HCT116 (cell line): ENCODE data around the gene THUMPD3. TPM values are rescaled to one million over a fixed set of nuclear protein-coding genes. Genes with fewer than 3 reads are reported as not detected.

ENCODE experiments used
- ATAC-seq: fragments of 200-7000 bp; cut with Tn5 transposase; 2 replicates; pipeline ENCODE4 v1.9.1; 2020; ENCODE audit warnings: mild to moderate bottlenecking, moderate library complexity
- BruUV-seq: library from RNA; stranded (reverse); fragments of 400-500 nt; replicated peaks from 2 replicates; lab custom pipeline; 2021; lab: Mats Ljungman, UMichigan
- CTCF ChIA-PET: fragments of 300-600 bp; sonication (Branson Sonifier 250); formaldehyde crosslinking; loops from one replicate; lab custom pipeline; 2021; ENCODE audit warnings: antibody characterized with exemption; lab: Charles Lee
- POLR2A ChIA-PET: fragments of 300-600, 350-600 bp; sonication (Branson Sonifier 250); formaldehyde crosslinking; loops from one replicate; lab custom pipeline; 2021; ENCODE audit warnings: antibody characterized with exemption; lab: Charles Lee
- RAD21 ChIA-PET, 2 experiments: fragments of 300-600 bp; sonication (Branson Sonifier 250); formaldehyde crosslinking; loops; one replicate each; lab custom pipeline; 2023; ENCODE audit warnings: low total read pairs in 2 of 2; ENCODE audit not compliant: uncharacterized antibody in 2 of 2, unreplicated experiment in 2 of 2, low non-redundant PET in 1 of 2; lab: Charles Lee
- DNase-seq: peaks from one replicate; pipeline ENCODE4 v3.0.0-alpha.2; 2010; ENCODE audit warnings: low read depth, low spot score
- H2AFZ ChIP-seq: fragments of 200-600 bp; shearing (Covaris generic), sonication (generic); 2 replicates; pipeline ENCODE4 v1.6.1; 2017; ENCODE audit warnings: low read depth, mixed run types, mixed read lengths, antibody characterized with exemption, low read length; ENCODE audit not compliant: poor library complexity, severe bottlenecking
- H3K27ac ChIP-seq: 2 replicates; pipeline ENCODE4 v1.5.1; 2012; ENCODE audit warnings: low read depth, low read length
- H3K27me3 ChIP-seq: fragments of 200-600 bp; sonication (generic); 2 replicates; pipeline ENCODE4 v1.6.1; 2016; ENCODE audit warnings: mixed run types, low read length, mixed read lengths; ENCODE audit not compliant: insufficient read depth
- H3K36me3 ChIP-seq, 2 experiments: fragments of 200-500 bp in 1 of 2; fragments of 200-600 bp in 1 of 2; sonication (Bioruptor generic) in 1 of 2; sonication (generic) in 1 of 2; 2 replicates each; pipeline versions ENCODE4 v1.5.1 to v1.6.1; 2014 to 2016; ENCODE audit warnings: low read length in 2 of 2, inconsistent platforms in 1 of 2, mixed read lengths in 1 of 2, mixed run types in 1 of 2; ENCODE audit not compliant: insufficient read depth in 2 of 2, control insufficient read depth in 1 of 2
- H3K4me1 ChIP-seq, 2 experiments: fragments of 200-600 bp in 1 of 2; sonication (generic) in 1 of 2; 2 replicates each; pipeline versions ENCODE4 v1.5.1 to v1.6.1; 2012 to 2017; ENCODE audit warnings: low read length in 2 of 2, inconsistent platforms in 1 of 2, mild to moderate bottlenecking in 1 of 2, mixed read lengths in 1 of 2, mixed run types in 1 of 2, moderate library complexity in 1 of 2; ENCODE audit not compliant: insufficient read depth in 2 of 2, control insufficient read depth in 1 of 2
- H3K4me2 ChIP-seq: fragments of 200-600 bp; sonication (generic); 2 replicates; pipeline ENCODE4 v1.6.1; 2017; ENCODE audit warnings: mixed run types, low read length, mixed read lengths
- H3K4me3 ChIP-seq, 2 experiments: fragments of 200-600 bp in 1 of 2; sonication (generic) in 1 of 2; replicated peaks in 1 of 2; 2 replicates each; pipeline ENCODE4 v1.5.1; 2011 to 2016; ENCODE audit warnings: low read length in 2 of 2, control low read depth in 1 of 2, low read depth in 1 of 2, mild to moderate bottlenecking in 1 of 2, mixed read lengths in 1 of 2, mixed run types in 1 of 2
- H3K79me2 ChIP-seq: fragments of 200-600 bp; sonication (generic); 2 replicates; pipeline ENCODE4 v1.6.1; 2017; ENCODE audit warnings: mild to moderate bottlenecking, mixed run types, low read length, moderate library complexity, mixed read lengths; ENCODE audit not compliant: insufficient read depth
- H3K9ac ChIP-seq: fragments of 200-600 bp; sonication (generic); 2 replicates; pipeline ENCODE4 v1.6.1; 2016; ENCODE audit warnings: low read length, mixed read lengths
- H3K9me2 ChIP-seq: fragments of 200-600 bp; sonication (generic), shearing (Covaris generic); 2 replicates; pipeline ENCODE4 v1.6.1; 2017; ENCODE audit warnings: mixed run types, mild to moderate bottlenecking, moderate library complexity; ENCODE audit not compliant: insufficient read depth
- H3K9me3 ChIP-seq, 2 experiments: fragments of 200-500 bp in 1 of 2; fragments of 200-600 bp in 1 of 2; sonication (Bioruptor generic) in 1 of 2; sonication (generic) in 1 of 2; 2 replicates each; pipeline ENCODE4 v1.6.1; 2014 to 2017; ENCODE audit warnings: low read length in 2 of 2, mixed read lengths in 2 of 2, inconsistent platforms in 1 of 2, low read depth in 1 of 2, mild to moderate bottlenecking in 1 of 2, mixed run types in 1 of 2, moderate library complexity in 1 of 2; ENCODE audit not compliant: control insufficient read depth in 1 of 2, insufficient read depth in 1 of 2
- H4K20me1 ChIP-seq: fragments of 200-600 bp; sonication (generic), shearing (Covaris generic); 2 replicates; pipeline ENCODE4 v1.6.1; 2017; ENCODE audit warnings: mixed run types, mild to moderate bottlenecking, moderate library complexity; ENCODE audit not compliant: insufficient read depth
- EGR1 ChIP-seq: IDR thresholded peaks from 2 replicates; pipeline ENCODE4 v1.6.1; 2012; ENCODE audit warnings: low read depth
- FOSL1 ChIP-seq: IDR thresholded peaks from 2 replicates; pipeline ENCODE4 v1.6.1; 2012; ENCODE audit warnings: low read depth
- POLR2A ChIP-seq: IDR thresholded peaks from 2 replicates; pipeline ENCODE4 v1.7.0; 2011; ENCODE audit warnings: borderline replicate concordance; ENCODE audit not compliant: insufficient read depth, insufficient read length; ENCODE audit errors: extremely low read depth
- POLR2AphosphoS5 ChIP-seq: IDR thresholded peaks from 2 replicates; pipeline ENCODE4 v1.6.1; 2011; ENCODE audit warnings: mild to moderate bottlenecking, low read depth, low read length, moderate library complexity
- YY1 ChIP-seq: IDR thresholded peaks from 2 replicates; pipeline ENCODE4 v1.6.1; 2011; ENCODE audit warnings: low read length, low read depth, moderate library complexity, mild to moderate bottlenecking; ENCODE audit not compliant: insufficient replicate concordance; ENCODE audit errors: extremely low read depth
- ZBTB33 ChIP-seq: IDR thresholded peaks from 2 replicates; pipeline ENCODE4 v1.6.1; 2011; ENCODE audit warnings: mild to moderate bottlenecking, low read length, moderate library complexity; ENCODE audit not compliant: insufficient replicate concordance; ENCODE audit errors: extremely low read depth
- intact Hi-C: fragments of 100-400 bp; cut with micrococcal nuclease; formaldehyde crosslinking; loops from 2 replicates; pipeline ENCODE4 v1.10.0; 2022
- total RNA-seq: library from RNA; stranded (reverse); gene quantifications from one replicate; pipeline ENCODE4 v1.2.1, GENCODE V29; 2021; ENCODE audit not compliant: unreplicated experiment

The THUMPD3 gene
- total RNA-seq, 1 experiment from 2014 or later: 79.5 TPM

- Histone ChIP-seq H4K20me1 (peaks cover 39% of the 10 kb centered on the region), H3K9me2 (no peaks in the 10 kb centered on the region), H3K27ac (peak overlapping the region; percentile 93), H3K4me2 (peak overlapping the region; percentile 75), H3K4me1 (peaks cover 24 to 44% of the 10 kb centered on the region in 2 experiments), H3K9me3 (no peaks in the 10 kb centered on the region), H3K9ac (peak overlapping the region; percentile 99), H2AFZ (no peak overlapping the region), H3K27me3 (no peaks in the 10 kb centered on the region), H3K36me3 (peaks cover 18 to 32% of the 10 kb centered on the region in 2 experiments; a peak in 2 of 4 replicates), H3K4me3 (peak overlapping the region; percentile 63 to 98), H3K79me2 (peaks cover 87% of the 10 kb centered on the region)
- POLR2A ChIA-PET: interaction anchor here (0.7 to 3.0 kb wide), 14 partner anchors 9 to 409 kb away, joined by 3 to 46 read pairs (median 8); partner anchors contain the start of gene THUMPD3
- BruUV-seq: no TSS peak
- RAD21 ChIA-PET: interaction anchor here in 1 of 2 experiments (0.6 kb wide), 1 partner anchor 28 kb away, joined by 5 read pairs; no protein-coding TSS in a partner anchor
- intact Hi-C loops: loop anchor here (1.0 kb wide), 1 partner anchor 26 kb away; no protein-coding TSS in a partner anchor
- TF ChIP-seq EGR1: no peak
- TF ChIP-seq FOSL1: no peak
- TF ChIP-seq YY1: peak; percentile 59
- peak; percentile 90 for TF ChIP-seq ZBTB33
- peak; percentile 18 for TF ChIP-seq POLR2AphosphoS5
- peak; percentile 50 for TF ChIP-seq POLR2A
- ATAC-seq (peak; percentile 76), DNase-seq (peak; percentile 98)
- CTCF ChIA-PET: interaction anchor here (2.3 kb wide), 1 partner anchor 26 kb away, joined by 7 read pairs; no protein-coding TSS in a partner anchor
Observed at GRCh38 chr3:9396632-9397331, 33.9 kb downstream of the THUMPD3 start.
